Stimulated activated CD8-positive, alpha-beta memory T cell treated with anti-CD3 and anti-CD28 coated beads, Interleukin-2, amount 100 ng/mL, for 48 hours (primary cell): ENCODE data around the gene PRADC1.

Source experiments
- DNase-seq, 2 donors: peaks; one replicate each; pipeline ENCODE4 v3.0.0-alpha.2; 2020; ENCODE audit warnings: low read depth in 2 of 2

Gene PRADC1

DNA sequence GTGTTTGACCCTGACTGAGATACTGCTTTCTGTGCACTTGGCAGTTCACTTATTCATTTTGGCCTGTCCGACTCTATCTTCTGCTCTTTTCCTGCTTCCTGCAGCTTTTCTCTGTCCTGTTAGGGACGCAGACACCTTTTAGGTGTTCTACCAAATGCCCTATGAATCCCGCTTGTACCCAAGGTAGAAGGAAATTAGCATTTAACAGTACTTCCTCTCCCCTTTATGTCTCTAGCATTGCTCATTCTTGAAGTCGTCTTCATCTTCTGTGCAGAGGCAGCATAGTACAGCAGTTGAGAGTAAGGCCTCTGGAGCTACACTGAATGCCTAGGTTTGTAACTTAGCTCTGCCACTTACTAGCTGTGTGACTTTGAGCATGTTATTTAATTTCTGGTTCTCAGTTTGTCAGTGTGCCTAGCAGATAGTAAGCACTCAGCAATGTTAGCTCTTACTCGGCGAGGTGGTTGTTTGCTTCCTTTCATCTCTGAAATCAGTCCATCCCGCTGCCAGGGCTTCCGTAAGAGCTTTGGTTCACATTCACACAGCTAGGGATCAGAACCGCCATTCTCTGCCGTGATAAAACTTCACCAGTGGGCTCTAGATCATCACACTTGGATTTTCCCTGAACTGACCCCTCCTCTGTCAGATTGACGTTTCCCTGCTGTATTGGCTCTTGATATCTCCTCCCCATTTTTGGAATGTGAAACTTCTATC lies 2.4 kb upstream of the PRADC1 start:
- DNase-seq = no peak

DNA sequence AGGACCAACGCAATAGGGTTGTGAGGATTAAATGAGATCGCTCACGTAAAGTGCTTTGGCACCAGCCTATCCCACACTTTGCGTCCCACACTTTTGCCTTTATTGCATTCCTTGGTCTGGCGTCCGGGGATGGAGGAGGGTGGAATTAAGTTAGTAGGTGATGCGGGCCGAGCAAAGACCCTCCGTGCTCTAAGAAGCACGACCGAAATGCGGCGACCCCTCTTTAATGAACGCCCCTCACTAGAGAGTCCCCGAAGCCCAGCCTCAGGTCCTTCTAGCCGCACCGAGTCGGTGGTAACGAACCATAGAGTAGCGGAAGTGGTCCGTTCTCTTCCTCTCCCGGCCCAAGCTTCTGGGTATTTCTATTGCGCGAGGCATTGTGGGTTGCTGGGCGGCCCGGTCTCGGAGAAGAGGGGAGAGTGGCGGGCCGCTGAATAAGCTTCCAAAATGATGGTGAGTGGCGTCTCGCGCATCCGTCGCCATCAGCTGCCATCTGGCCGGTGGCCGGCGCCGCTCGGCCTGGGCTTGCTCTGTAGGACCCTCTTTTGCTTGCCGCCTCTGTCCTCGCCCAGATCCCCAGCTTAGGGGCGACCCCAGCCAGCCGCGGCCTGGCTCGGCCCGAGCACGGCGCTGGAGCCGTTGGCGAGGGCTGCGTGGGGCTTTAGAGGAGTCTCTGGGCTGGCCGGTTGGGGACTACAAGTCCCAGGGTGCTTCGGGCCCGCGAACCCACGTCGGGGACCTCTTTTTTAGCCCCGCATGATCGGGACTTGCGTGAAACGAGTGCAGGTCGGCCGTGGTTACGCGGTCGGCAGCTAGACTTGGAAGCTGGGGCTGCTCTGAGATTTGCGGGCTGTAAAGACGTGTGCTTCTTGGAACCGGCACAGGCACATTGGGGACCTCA lies 1.1 kb upstream of the PRADC1 start, which contains the start of gene CCT7:
TSS of gene CCT7 (plus strand) at position 377 of the 901 bp plus-strand sequence. CDS start at position 448, 71 bp downstream.
- DNase-seq = peak; percentile 70 to 75

DNA sequence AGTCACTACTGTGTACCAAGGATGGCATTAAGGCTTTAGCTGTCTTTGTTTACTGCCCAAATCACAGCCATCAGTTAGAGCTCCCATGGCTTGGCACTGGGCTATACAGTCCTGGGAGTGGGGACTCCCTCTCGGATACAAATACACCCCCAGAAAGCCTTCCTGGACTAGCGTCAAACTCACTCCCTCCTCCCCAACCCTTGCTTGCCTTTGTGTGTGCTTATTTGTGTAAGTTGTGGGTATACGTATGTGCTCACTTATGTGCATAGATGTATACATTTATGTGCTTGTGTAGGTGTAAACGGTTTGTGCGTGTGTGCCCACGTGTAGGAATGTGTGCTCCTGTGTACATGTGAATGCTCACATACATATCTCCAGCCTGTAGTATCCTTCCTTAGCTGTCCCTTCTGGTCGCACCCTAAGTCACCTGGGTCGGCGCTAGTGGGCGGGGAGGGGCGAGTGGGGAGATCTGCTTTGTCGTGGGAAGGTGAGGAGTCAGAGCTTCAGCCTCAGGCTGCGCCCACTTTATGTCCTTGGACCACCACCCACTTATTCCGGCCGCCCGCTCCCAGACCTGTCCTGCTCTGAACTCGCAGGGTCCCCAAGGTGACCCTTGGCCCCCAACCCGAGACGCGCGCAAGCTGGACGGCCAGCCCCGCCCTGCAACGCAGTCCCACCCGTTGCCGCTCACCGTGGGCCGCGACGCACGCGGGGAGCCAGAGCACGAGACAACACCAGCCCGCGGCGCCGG lies 461 bp downstream of the PRADC1 start:
- peak in 1 of 2 donors; percentile 10 for DNase-seq

DNA sequence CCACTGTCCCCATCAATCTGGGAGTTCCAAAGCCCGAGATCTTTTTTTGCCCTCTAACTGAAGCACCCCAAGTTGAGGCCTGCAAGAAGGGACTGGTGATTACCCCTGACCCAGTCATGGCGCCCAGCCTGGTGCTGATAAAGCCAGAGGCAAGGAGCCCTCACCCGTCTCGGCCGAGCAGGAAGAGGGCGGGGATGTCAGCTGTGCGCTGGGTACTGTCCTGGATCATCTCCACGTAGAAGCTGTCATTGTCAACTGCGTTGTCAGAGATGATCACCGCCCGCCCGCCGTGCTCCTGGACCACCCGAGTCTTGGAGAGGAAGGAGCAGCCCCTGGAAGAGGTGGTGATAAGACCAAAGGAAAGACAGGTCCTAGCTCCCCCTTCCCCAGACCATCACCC lies 4.4 kb downstream of the PRADC1 start:
- no peak for DNase-seq

DNA sequence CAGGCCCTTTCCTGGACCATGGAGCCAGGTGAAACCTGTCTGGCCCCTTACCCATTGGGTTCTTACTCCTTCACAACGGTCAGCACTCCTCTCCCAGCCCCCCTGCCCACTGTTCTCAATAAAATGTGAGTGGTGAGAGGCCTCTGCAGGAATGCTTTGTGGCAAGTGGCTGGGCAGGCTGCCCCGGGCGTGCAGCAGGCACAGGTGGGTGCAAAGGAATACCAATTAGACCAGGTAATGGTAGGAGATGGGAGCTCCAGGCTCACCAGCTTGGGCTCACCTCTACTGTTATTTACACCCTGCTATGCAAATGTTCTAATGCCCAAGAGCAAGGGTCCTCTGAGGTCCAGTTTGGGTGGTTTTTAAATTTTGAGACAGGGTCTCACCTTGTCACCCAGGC lies 6.0 kb downstream of the PRADC1 start:
- DNase-seq = no peak

DNA sequence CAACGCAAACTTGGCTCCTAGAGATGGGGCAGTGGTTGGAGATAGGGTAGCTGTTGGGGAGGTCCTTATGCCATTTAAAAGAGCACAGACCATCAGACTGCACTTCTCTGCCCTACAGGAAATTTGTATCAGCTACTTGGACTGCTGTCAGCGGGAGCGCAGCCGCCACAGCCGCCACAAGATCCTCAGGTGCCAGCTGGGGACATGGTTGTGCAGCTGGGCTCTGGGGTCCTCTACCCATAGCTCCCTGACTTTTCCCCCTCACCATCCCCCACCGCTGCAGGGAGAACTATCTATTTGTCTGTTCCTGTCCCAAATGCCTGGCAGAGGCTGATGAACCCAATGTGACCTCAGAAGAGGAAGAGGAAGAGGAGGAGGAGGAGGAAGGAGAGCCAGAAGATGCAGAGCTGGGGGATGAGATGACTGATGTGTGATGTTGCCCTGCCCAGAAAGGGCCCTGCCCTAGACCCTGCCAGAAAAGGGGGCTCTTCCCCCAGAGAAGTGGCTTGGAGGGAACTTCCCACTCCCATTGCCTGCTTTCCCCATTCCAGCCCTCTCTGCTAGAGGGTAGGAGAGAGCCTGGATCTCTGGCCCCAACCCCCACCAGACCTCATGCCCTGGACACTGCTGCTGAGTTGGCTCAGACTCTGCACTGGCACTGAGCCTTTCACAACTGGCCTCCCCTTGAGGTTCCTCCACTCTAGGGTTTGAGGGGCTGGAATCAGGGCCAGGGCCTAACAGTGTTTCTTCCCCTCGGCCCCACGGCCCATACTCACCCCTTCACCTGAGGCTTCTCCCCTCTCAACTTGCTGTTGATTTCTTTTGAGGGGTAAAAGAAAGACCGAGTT lies 7.3 kb downstream of the PRADC1 start:
- no peak for DNase-seq

DNA sequence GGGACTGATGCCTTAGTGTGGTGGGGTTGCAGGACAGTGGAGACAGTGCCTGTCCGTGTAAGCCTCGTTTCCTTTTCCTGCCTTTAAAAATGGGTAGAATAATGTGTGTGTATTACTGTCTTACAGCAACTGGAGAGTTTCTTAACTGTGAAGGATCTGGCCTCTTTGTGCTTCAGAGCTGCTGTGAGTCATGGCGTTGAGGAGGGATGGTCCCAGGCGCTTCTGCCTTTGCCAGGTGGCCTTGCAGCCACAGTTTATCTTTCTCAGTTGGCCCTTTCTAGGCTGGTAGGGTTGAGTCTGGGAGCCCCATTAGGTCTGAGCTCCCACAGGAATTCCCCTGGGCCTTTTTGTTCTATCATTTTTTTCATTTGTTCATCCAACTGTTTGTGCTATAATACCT lies 9.2 kb downstream of the PRADC1 start:
- DNase-seq = no peak

DNA sequence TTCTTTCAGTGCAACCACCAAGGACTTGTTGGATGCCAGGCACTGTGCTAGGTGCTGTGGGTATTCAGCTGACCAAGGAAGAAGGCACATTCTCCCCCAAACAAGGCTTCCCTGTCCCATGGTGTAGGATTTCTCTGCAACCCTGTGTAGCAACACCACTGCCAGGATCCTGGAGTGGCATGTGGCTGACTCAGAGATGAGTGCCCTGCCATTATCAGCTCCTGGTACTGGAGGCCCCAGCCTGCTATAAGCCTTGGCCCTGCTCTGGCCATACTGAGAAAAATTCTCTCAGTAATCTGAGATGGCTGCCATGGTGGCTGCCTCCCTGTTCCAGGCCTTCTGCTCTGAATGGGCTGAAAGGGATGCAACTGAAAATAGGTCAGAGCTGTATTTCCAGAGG lies 14.7 kb downstream of the PRADC1 start:
- no peak for DNase-seq

DNA sequence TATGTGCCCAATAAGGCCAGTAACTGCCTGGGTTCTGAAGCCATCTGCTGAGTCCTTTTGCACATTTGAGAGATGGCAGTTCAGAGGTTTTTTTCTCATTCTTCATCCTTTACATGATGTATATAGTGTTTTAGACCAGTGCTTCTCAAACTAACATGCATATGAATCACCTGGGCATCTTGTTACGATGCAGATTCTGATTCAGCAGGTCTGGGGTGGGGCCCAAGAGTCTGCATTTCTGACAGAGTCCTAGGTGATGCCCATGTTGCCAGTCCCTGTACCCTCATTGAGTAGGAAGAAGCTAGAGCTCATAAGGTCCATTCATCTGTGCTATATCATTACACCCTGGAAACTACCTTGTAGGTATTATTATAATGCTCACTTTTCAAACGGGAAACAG lies 15.2 kb downstream of the PRADC1 start:
- no peak for DNase-seq

DNA sequence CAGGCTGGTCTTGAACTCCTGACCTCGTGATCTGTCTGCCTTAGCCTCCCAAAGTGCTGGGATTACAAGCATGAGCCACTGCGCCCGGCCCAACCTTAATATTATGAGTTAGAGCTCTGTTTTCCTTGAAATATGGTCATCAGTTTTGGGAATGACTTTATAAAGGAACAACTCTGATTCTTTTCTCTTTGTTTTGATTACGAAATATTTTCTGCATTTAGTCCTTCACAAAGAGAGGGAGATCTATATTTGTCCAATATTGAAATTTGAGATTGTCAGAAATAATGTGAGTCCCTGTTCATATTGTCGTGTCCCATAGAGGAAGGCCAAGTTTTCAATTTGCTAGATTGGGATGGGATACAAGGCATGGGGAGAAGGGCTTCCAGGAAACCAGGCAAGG lies 15.9 kb downstream of the PRADC1 start:
- no peak for DNase-seq

DNA sequence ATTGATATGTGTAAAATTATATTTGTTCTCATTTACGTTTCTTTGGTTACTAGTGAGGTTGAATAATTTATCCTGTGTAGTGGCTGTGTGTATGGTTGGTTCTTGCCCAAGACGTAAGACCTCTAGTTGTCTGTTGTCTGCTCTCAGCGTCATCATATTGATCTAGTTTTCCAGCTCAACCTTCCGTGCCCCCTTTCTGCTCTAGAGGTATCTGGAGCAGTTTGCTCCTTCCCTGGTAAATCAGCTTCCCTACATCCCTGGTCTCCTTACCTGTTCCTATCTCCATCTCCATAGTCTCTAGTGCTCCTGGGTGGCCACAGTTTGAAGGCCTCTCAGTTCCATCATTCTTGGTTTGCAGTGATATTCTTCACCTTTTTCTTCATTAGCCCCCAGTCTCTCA lies 17.8 kb downstream of the PRADC1 start:
- no peak for DNase-seq

DNA sequence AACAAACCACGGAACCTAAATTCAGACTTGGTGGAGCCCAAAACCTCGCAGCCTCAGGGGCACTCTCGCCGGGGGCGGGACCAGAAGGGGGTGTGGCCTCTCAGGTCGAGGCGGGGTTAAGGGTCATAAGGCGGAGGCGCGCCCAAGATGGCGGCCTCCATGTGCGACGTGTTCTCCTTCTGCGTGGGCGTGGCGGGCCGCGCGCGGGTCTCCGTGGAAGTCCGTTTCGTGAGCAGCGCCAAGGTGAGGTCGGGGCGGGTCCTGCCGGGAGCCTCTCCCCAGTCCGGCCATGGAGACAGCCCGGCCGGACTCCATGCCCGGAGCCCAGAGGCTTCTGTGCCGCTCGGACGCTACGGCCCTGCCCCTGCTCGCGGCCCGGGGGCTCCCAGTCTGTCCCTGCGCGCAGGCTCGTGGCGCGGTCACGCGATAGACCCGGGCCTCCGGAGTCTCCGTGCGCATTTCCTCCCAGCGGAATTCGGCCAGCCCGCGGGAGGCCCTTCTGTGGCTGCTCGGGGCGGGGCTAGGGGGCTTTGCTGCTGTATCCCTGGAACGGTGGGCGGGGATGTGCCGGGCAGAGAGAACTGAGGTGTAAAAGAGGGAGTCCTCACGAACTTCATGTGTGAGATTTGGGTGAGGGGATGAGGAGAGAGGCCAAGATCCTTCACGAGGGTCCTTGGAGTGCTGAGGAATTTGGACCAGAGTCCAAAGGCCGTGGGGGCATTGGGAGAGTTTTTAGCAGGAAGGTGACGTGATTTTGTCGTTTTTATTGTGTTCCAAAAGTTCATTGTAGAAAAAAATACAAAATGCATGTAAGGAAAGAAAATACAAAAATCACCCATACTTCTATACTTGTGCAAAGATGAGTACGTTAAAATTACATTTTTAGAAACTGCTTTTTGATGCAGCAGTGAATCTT lies 18.7 kb downstream of the PRADC1 start, which contains the start of gene SMYD5:
TSS of gene SMYD5 (plus strand) at position 126 of the 916 bp plus-strand sequence. CDS start at position 148, 22 bp downstream.
- DNase-seq = peak; percentile 82 to 90

DNA sequence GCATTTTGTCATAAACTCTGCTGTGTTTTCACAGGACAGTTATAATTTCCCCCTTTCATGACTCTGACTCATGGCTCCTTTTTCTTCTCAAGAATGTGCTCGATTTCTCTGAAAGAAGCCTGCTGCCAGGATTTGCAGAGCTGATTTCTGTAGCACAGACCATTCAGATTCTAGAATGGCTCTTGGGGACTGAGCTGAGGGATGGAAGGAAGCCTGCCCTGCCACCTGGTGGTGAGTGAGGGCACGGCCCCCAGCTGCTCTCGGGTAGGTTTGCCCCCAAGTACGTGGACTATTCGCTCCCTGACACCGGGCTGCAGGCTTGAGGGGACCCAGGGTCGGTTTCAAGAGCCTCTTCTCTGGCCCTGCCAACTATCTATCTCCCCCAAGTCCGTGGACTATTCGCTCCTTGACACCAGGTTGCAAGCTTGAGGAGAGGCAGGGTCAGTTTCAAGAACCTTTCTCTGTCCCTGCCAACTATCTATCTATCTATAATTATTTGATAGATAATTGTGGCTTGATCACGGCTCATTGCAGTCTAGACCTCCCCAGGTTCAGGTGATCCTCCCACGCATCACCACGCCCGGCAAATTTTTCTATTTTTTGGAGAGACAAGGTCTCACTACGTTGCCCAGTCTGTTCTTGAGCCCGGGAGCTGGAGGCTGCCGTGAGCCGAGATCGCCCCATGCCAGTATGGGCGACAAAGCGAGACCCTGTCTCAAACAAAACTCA lies 20.4 kb downstream of the PRADC1 start:
- peak; percentile 56 to 71 for DNase-seq

DNA sequence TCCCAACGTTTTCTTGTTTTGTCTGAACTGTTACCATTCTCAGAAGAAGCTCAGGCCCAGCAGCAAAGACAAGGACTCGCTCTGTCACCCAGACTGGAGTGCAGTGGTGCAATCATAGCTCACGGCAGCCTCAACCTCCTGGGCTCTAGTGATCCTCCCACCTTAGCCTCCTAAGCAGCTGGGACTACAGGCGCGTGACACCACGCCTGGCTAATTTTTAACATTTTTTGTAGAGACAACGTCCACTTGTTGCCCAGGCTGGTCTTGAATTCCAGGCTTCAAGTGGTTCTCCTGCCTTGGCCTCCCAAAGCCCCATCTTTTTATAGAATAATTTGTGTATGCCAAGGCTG lies 21.0 kb downstream of the PRADC1 start:
- DNase-seq = no peak

DNA sequence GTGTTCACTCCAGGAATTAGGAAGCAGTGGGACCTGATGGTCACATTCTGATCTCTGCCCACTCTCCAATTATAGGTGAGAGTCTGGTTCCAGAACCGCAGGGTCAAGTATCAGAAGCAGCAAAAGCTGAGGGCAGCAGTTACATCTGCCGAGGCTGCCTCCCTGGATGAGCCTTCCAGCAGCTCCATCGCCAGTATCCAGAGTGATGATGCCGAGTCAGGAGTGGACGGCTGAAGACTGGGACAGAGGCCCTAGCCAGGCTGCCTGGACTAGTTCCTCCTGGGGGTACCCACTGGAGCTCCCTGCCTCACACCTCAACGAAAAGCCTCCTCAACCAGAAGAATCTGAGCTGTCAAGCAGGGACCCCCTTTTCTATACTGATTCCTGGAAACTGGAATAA lies 22.3 kb downstream of the PRADC1 start:
- DNase-seq = no peak

DNA sequence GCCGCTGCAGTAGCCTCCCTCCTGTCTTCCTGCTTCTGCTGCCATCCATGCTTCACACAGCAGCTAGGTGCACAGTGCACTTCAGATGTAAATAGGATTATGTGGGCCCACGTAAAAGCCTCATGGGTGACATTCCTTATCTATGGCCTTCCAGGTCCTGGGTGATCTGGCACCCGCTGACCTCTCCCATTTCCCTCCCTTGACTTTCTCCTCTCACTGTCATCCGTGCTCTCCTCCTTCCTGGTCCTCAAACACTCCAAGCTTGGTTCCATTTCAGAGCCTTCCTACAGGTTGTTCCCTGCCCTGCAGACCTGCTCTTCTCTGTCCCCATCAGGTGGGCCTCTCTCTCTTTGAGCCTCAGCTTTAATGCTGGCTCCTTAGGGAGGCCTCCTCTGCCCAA lies 23.0 kb downstream of the PRADC1 start:
- no peak for DNase-seq

DNA sequence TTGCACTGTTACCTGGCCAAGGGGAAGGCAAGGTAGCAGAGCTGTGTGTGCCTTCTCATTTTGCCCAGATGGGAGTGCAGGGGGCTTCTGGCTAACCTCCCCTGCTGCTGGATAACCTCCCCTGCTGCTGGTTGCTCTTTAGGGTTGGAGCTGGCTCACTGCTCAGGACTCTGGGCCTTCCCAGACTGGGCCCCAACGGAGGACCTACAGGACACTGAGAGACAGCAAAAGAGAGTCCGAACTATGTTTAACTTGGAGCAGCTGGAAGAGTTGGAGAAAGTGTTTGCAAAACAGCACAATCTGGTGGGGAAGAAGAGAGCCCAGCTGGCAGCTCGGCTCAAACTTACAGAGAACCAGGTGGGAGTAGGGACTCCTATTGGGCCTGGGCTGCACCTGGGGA lies 24.8 kb downstream of the PRADC1 start:
- no peak for DNase-seq

DNA sequence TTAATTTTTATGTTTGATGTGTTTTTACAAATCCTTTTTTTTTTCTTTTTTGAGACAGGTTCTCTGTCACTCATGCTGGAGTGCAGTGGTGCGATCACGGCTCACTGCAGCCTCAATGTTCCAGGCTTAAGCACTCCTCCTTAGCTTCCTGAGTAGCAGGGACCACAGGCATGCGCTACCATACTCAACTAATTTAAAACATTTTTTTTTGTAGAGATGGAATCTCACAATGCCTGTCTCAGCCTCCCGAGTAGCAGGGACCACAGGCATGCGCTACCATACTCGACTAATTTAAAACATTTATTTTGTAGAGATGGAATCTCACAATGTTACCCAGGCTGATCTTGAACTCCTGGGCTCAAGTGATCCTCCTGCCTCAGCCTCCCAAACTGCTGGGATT lies 27.4 kb downstream of the PRADC1 start:
- DNase-seq = no peak

DNA sequence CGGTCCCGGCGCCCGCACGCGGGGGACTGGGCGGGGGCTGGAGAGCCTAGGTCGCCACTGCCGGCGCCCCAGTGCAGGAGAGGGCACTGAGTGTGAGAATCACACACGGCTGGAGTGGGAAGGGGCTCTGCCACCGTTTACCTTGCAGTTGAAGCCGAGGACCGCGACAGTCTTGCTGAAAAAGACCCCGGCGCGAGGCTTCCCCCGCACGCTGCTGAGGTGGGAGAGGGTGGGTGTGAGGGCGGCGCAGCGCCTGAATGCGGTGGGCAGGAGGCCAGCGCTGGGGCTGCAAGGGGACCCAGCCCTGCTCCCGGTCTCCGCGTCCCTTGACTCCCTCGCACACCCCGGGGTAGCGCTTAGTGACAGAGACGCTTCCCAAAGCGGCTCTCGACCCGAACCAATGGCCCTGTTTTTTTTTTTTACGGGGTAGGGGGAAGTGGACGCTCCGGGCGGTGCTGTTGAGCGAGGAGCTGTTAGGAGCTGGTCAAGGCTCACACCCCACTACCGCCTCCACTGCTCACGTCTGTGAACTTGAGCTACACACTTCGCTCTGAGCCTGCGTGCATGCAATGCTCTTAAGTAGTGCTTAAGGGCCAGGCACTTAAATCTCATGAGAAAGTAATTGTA lies 29.9 kb downstream of the PRADC1 start:
- no peak for DNase-seq
